Activated CD4-positive, alpha-beta memory T cell treated with anti-CD3 and anti-CD28 coated beads, Interleukin-2, amount 10 ng/mL, durations not matched to agents 7 days and 5 days (primary cell): ENCODE data around the gene GTPBP4. TPM values are rescaled to one million over a fixed set of nuclear protein-coding genes. Genes with fewer than 3 reads are reported as not detected.

Experiments used
- CTCF ChIA-PET: fragments of 350-600 bp; sonication (Branson Sonifier 250); formaldehyde crosslinking; loops from one replicate; lab custom pipeline; 2021; ENCODE audit warnings: antibody characterized with exemption, inconsistent platforms; lab: Charles Lee
- POLR2A ChIA-PET: fragments of 350-600 bp; sonication (Branson Sonifier 250); formaldehyde crosslinking; loops from one replicate; lab custom pipeline; 2021; ENCODE audit warnings: antibody characterized with exemption; lab: Charles Lee
- DNase-seq: peaks from one replicate; pipeline ENCODE4 v3.0.0-alpha.2; 2020
- H3K27ac Mint-ChIP-seq: one replicate; pipeline ENCODE4 v1.8.0; 2021; ENCODE audit warnings: mild to moderate bottlenecking, mixed read lengths
- H3K27me3 Mint-ChIP-seq: one replicate; pipeline ENCODE4 v1.8.0; 2021; ENCODE audit warnings: mixed read lengths
- H3K36me3 Mint-ChIP-seq: one replicate; pipeline ENCODE4 v1.8.0; 2021; ENCODE audit warnings: low read depth, mixed read lengths
- H3K4me1 Mint-ChIP-seq: one replicate; pipeline ENCODE4 v1.8.0; 2021; ENCODE audit warnings: mixed read lengths
- H3K4me3 Mint-ChIP-seq: one replicate; pipeline ENCODE4 v1.8.0; 2021; ENCODE audit warnings: mild to moderate bottlenecking, mixed read lengths
- H3K9me3 Mint-ChIP-seq: one replicate; pipeline ENCODE4 v1.8.0; 2021; ENCODE audit warnings: mixed read lengths
- total RNA-seq, 2 experiments: library from RNA; stranded (reverse); gene quantifications; one replicate each; pipeline ENCODE4 v1.2.3, GENCODE V29; 2021

The GTPBP4 gene
- total RNA-seq: 10 to 100 TPM; 50.9 to 59.6 TPM

DNA sequence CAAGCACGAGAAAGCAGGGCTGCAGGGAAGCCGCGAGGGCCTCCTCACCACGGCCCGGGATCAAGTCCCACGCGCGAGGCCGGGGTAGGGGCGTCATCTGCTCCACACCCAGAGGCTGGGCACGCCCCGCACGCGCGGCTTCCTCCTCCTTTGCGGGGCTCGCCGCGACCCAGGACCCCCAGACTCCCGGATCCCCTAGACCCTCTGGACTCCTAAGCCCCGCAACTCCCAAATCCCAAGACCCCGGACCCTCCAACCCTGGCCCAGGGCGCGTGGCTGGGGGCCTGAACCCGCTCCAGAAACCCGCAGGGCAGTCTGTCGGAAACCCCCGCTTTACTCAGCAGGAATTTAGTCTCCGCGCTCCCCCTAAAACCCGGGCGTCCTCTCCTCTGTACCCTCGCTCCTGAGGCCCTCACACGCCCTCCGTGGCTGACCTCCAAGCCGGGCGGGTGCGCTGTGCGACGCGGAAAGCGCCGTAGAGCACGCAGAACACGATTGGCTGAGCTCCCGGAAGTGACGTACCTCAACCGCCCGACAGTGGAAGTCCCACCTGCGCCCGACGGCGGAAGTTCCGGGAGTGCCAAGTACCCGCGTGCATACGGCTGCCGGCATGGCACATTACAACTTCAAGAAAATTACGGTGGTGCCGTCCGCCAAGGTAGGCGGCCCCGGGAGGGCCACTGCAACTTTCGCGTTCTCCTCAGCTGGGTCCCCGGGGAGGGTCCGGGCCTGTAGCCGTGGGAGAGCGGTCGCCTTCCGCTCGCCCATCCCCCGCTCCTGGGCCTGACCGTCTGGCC is at the start of gene GTPBP4:
GTPBP4 (plus strand) TSS at position 565 of the 797 bp plus-strand sequence; CDS start at position 611, 46 bp downstream.
- Mint-ChIP-seq H3K36me3 (peaks cover 17% of the 10 kb centered on the region), H3K27ac (peak within 1 kb of the TSS; percentile 85), H3K4me1 (peaks cover 39% of the 10 kb centered on the region), H3K9me3 (no peaks in the 10 kb centered on the region), H3K4me3 (peak within 1 kb of the TSS; percentile 98), H3K27me3 (no peaks in the 10 kb centered on the region)
- DNase-seq: peak; percentile 97
- CTCF ChIA-PET: interaction anchor here (1.0 kb wide), 4 partner anchors 55 to 60 kb away, joined by 3 to 5 read pairs (median 4); no protein-coding TSS in a partner anchor
- POLR2A ChIA-PET: interaction anchor here (0.7 to 4.6 kb wide), 10 partner anchors 10 to 253 kb away, joined by 3 to 69 read pairs (median 8); partner anchors contain the start of genes IDI1, LARP4B and WDR37

DNA sequence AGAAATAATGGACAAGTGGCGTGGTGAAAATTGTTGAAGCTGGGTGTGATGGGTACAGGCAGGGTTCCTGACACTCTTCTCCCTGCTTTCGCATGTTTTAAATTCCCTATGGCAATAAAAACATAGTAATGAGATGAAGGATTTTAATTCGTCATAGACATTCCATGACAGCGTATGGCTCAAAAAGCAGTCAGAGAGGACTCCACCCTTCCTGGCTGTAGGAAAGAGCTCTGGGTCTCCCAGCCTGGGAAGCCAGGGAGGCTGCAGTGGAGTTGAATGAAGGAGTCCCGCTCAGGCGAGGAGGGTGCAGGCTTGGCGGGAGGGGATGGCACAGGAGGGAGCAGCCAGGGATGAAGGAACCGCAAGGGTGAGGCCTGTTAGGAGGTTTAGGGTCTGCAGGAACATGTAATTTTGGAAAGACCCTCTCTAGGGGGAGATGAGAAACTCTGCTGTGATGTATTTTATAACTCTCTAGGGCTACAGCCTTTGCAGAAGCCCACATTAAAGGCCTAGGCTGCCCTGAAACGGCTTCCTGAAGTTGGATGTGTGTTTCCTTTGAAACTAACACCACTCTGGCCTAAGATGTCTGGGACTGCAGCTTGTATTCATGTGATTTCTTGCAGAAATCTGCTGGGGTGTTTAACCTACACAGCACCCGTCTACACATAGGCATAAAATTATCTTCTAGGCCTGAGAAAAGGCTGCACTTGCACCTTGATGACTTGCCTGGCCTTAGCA is 49.1 kb upstream of the GTPBP4 start:
- POLR2A ChIA-PET: interaction anchor here (1.4 kb wide), 1 partner anchor 8 kb away, joined by 3 read pairs; the partner anchor contains the start of gene LARP4B
- Mint-ChIP-seq H3K4me3 (no peak overlapping the region), H3K9me3 (no peaks in the 10 kb centered on the region), H3K27ac (no peak overlapping the region), H3K36me3 (no peaks in the 10 kb centered on the region), H3K4me1 (peaks cover 6% of the 10 kb centered on the region), H3K27me3 (no peaks in the 10 kb centered on the region)
- no peak for DNase-seq
- CTCF ChIA-PET: no interaction called here

DNA sequence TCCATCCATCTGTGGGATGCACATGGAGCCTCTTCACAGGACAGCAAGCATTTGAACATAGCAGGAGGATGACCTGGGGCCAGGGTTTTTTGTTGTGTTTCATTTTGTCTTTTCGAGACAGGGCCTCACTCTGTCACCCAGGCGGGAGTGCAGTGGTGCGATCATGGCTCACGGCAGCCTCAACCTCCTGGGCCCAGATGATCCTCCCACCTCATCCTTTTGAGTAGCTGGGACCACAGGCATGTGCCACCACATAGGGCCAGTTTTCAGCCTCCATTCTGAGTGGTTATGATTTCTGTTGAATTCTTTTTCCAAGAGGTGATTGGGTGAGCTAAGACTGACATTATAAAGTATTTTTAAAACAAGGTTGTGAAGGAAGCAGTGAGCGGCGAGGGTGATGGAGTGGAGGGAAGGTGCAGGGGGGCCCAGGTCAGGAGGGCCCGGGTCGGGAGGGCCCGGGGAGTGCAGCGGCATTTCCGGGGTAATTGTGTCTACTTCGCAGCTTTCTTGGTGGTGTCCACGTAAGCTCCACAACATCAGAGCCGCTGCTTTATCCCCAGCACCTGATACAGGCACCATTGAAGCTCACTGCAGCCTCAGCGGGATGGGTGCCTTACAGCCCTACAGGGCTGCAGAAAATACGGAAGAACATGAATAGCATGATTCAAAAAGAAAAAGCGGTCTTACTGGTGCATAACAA is 44.8 kb upstream of the GTPBP4 start:
- Mint-ChIP-seq H3K36me3 (no peaks in the 10 kb centered on the region), H3K27me3 (no peaks in the 10 kb centered on the region), H3K9me3 (no peaks in the 10 kb centered on the region), H3K4me1 (peaks cover 12% of the 10 kb centered on the region), H3K27ac (no peak overlapping the region), H3K4me3 (no peak overlapping the region)
- DNase-seq: no peak
- CTCF ChIA-PET: no interaction called here
- POLR2A ChIA-PET: interaction anchor here (2.3 kb wide), 1 partner anchor 12 kb away, joined by 15 read pairs; the partner anchor contains the start of gene LARP4B

DNA sequence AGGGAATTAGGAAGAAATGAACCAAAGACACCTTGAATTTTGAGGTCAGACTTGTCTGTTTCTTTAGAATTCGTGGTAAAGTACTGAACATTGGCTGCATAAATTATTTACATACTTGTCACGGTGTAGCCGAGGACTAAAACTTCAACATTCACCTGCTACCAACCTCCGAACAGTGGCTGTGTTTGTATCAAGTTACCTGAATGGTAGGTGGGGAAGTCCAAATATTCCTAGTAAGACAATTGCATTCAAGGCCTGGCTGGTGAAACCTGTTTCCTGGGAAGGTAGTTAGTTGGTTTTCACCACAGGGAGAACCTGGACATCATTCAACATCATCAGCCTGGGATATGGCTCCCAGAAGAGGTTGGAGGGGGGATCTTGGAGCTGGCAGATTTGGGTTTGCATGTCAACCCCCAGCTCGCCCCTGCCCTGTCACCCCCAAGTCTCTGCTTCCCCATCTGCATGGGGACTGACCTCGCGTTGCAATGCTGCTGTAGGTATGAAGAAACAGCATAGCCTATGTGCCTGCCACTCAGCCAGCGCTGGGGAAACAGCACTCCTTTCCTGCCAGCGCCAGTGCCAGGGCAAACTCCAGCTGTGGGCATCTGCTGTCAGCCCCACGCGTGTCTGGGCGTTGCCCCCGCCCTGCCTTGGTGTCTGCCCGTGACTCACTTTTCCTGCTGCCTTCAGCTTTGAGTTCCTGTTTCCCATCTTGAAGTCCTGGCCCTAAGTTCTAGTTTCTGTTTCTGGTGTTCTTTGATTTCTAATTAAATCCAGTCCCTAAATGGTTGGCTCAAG is 44.0 kb upstream of the GTPBP4 start:
- Mint-ChIP-seq H3K27me3 (no peaks in the 10 kb centered on the region), H3K36me3 (no peaks in the 10 kb centered on the region), H3K4me3 (no peak overlapping the region), H3K27ac (peak overlapping the region; percentile 7), H3K4me1 (peaks cover 12% of the 10 kb centered on the region), H3K9me3 (no peaks in the 10 kb centered on the region)
- POLR2A ChIA-PET: interaction anchor here (2.3 kb wide), 1 partner anchor 13 kb away, joined by 15 read pairs; the partner anchor contains the start of gene LARP4B
- CTCF ChIA-PET: no interaction called here
- DNase-seq: peak; percentile 48

DNA sequence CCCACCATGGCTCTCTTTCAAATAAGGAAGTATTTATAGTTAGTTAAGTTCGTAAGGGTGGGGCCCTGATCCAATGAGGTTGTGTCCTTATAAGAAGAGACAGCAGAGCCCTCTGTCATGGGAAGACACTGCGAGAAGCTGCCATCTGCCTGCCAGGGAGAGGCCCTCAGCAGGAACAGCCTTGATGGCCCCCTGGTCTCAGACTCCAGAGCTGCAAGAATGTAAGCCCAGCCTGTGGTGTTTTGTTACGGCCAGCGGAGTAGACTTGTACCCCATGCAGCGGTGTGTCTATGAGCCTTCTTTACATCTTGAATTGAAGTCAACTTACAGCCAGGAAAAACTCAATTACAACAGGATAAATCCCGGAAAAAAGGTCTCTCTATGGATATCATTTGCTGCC is 42.5 kb upstream of the GTPBP4 start:
- POLR2A ChIA-PET: interaction anchor here (1.0 kb wide), 1 partner anchor 52 kb away, joined by 3 read pairs; no protein-coding TSS in a partner anchor
- Mint-ChIP-seq H3K4me3 (no peak overlapping the region), H3K9me3 (no peaks in the 10 kb centered on the region), H3K36me3 (no peaks in the 10 kb centered on the region), H3K27ac (no peak overlapping the region), H3K27me3 (peaks cover 10% of the 10 kb centered on the region), H3K4me1 (peaks cover 12% of the 10 kb centered on the region)
- no peak for DNase-seq
- CTCF ChIA-PET: no interaction called here

DNA sequence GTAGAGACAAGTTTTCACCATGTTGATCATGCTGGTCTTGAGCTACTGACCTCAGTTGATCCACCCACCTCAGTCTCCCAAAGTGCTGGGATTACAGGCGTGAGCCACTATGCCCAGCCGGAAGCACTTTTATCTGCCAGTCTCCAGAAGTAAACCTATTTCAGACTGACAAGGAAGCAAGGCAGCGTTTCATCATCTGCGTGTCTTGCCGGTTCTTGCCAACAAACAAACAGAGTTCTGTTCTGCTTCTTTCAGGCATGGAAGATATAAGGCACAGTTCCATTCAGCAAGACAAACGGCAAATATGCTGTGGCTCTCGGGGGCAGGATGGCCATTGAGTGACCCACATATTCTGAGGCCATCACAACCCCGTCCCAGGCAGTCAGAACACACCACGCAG is 41.2 kb upstream of the GTPBP4 start:
- Mint-ChIP-seq H3K27ac (no peak overlapping the region), H3K4me3 (no peak overlapping the region), H3K9me3 (no peaks in the 10 kb centered on the region), H3K4me1 (peaks cover 12% of the 10 kb centered on the region), H3K36me3 (no peaks in the 10 kb centered on the region), H3K27me3 (peaks cover 12% of the 10 kb centered on the region)
- DNase-seq: no peak
- ChIA-PET CTCF (no interaction called here), POLR2A (no interaction called here)

DNA sequence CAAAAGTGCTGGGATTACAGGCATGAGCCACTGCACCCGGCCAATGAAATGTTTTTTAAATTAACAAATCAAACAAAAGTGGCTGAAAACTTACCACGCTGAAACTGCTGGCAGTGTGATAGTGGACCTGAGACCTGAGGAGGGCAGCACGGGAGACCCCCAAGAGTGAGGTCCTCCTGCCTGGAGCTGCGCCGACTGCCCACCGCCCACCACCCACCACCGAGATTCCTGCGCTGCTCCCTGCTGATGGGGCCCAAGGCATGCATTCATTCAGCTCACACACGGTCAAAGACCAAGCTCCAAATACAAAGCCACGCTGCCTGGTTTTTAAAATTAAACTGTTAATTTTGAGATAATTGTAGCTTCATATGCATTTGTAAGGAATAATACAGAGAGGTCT is 40.4 kb upstream of the GTPBP4 start:
- peaks cover 12% of the 10 kb centered on the region for H3K4me1 Mint-ChIP-seq
- no peaks in the 10 kb centered on the region for H3K36me3 Mint-ChIP-seq
- no peak for DNase-seq
- no peaks in the 10 kb centered on the region for H3K9me3 Mint-ChIP-seq
- no peak overlapping the region for H3K4me3 Mint-ChIP-seq
- CTCF ChIA-PET: no interaction called here
- H3K27me3 Mint-ChIP-seq: peaks cover 12% of the 10 kb centered on the region
- H3K27ac Mint-ChIP-seq: no peak overlapping the region
- POLR2A ChIA-PET: no interaction called here

DNA sequence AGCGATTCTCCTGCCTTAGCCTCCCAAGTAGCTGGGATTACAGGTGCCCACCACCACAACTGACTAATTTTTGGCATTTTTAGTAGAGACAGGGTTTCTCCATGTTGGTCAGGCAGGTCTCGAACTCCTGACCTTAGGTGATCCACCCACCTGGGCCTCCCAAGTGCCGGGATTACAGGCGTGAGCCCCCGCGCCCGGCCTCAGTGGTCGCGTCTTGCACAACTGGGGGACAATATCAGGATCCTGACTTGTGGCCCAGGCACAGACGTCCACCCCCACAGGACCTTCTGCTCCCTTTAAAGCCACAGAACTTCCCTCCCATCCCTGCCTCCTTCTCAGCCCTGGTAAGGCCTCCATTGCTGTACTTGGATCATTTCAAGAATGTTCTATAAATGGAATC is 39.9 kb upstream of the GTPBP4 start:
- no peak overlapping the region for H3K4me3 Mint-ChIP-seq
- no peaks in the 10 kb centered on the region for H3K36me3 Mint-ChIP-seq
- no peaks in the 10 kb centered on the region for H3K9me3 Mint-ChIP-seq
- H3K27me3 Mint-ChIP-seq: peaks cover 12% of the 10 kb centered on the region
- CTCF ChIA-PET: no interaction called here
- peaks cover 12% of the 10 kb centered on the region for H3K4me1 Mint-ChIP-seq
- no peak overlapping the region for H3K27ac Mint-ChIP-seq
- POLR2A ChIA-PET: no interaction called here
- no peak for DNase-seq

DNA sequence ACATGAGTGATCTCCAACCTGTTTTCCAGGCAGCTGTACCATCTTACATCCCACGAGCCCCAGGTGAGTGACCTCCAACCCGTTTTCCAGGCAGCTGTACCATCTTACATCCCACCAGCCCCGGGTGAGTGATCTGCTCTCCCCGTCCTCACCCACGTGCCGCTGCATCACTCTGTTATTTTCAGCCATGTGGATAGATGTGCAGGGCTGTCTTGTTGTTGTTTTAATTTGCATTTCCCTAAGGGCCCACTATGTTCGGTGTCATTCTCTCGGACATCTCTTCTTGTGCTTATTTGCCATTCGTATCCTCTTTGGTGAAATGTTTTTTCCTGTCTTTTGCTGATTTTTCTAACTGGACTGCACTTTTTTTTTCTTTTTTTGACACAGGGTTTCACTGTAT is 38.8 kb upstream of the GTPBP4 start:
- Mint-ChIP-seq H3K4me3 (no peak overlapping the region), H3K27ac (no peak overlapping the region), H3K9me3 (no peaks in the 10 kb centered on the region), H3K4me1 (peaks cover 3% of the 10 kb centered on the region), H3K36me3 (no peaks in the 10 kb centered on the region), H3K27me3 (peaks cover 16% of the 10 kb centered on the region)
- no peak for DNase-seq
- POLR2A ChIA-PET: no interaction called here
- CTCF ChIA-PET: no interaction called here

DNA sequence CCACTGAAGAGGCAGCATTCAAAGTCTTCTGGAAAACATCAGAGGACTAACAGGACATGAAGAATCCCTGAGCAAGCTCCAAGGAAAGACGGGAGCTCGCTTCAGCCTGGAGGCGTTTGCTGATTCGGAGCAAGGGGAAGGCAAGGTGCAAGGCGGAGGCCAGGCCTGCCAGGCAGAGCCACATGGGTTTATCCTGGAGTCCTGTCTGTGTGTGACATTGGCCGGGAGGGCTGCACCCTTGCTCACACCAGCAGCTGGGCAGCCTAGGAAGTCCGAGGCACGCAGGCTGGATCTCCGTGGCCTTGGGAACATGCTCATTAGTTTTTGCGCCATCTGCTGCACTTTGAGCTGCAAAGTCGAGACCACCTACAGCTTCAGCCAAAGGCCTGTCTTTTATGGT is 34.4 kb upstream of the GTPBP4 start:
- no peaks in the 10 kb centered on the region for H3K4me1 Mint-ChIP-seq
- H3K36me3 Mint-ChIP-seq: no peaks in the 10 kb centered on the region
- DNase-seq: no peak
- H3K27me3 Mint-ChIP-seq: peaks cover 16% of the 10 kb centered on the region
- no peak overlapping the region for H3K4me3 Mint-ChIP-seq
- ChIA-PET CTCF (no interaction called here), POLR2A (no interaction called here)
- H3K9me3 Mint-ChIP-seq: no peaks in the 10 kb centered on the region
- no peak overlapping the region for H3K27ac Mint-ChIP-seq

DNA sequence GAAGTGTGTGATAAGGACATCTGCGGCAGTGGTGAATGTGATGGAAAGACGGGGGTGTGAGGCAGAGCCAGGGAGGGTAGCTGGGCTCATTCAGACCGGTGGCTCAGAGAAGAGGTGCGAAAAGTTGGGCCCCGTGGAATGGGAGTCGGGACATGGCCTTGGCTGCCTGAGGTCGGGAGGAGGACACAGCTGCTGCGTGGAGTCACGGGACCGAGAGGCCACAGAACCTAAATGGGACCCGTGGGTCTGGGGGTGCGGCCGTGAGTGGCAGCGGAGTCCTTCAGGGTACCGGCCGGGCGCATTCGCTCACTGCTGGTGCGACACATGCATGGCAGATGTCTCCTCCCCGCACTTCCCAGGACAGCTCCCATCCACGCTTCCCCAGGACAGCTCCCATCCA is 33.8 kb upstream of the GTPBP4 start:
- H3K27ac Mint-ChIP-seq: no peak overlapping the region
- no peaks in the 10 kb centered on the region for H3K36me3 Mint-ChIP-seq
- H3K9me3 Mint-ChIP-seq: no peaks in the 10 kb centered on the region
- DNase-seq: no peak
- no peak overlapping the region for H3K4me3 Mint-ChIP-seq
- no peaks in the 10 kb centered on the region for H3K4me1 Mint-ChIP-seq
- ChIA-PET POLR2A (no interaction called here), CTCF (no interaction called here)
- H3K27me3 Mint-ChIP-seq: peaks cover 15% of the 10 kb centered on the region

DNA sequence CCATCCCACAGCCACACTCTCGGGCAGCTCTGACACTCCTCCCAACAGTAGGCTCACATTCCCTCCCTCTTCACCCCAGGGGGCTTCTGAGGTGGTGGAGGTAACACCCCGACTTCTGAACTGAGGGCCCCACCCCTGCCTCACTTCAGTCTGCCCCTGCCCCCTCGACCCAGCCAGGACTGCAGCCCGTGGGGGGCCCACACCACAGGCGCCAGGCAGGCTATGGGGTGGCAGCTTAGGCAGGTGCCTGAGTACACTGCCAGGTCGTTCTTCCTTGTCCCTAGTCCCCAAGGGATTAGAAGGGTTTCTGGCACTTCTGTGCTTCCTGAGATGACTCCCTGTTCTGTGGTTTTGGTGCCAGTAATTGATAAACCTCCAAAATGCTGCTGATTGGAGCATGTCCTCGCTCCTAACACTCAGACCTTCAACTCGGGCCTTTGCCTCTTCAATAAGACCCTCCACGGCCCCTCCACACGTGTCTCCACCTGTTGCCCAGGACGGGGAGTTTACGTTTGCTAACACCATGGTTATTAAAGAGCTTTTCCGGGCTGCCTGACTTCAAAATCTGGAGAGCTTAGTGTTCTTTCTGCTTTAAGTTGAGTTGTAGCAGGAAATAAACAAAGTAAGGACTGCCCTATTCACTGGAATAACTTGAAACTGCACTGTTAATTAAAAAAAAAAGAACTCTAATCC is 33.0 kb upstream of the GTPBP4 start:
- POLR2A ChIA-PET: no interaction called here
- CTCF ChIA-PET: no interaction called here
- Mint-ChIP-seq H3K9me3 (no peaks in the 10 kb centered on the region), H3K4me3 (no peak overlapping the region), H3K4me1 (no peaks in the 10 kb centered on the region), H3K27me3 (peaks cover 11% of the 10 kb centered on the region), H3K36me3 (no peaks in the 10 kb centered on the region), H3K27ac (no peak overlapping the region)
- DNase-seq: no peak
